ENCODE data around the gene LPIN1.
"Not testable (repeated sequence)": the region's sequence is repeated elsewhere in the genome, so short reads cannot be mapped to it uniquely, and the experiment has no call there.

Gene LPIN1

GRCh38 chr2:11757101-11757500, 10.7 kb downstream of the LPIN1 start:
- no peak for TF ChIP-seq CTCF (IDR thresholded peaks at IDR 0.05; ENCODE audit: borderline replicate concordance, insufficient read depth, low read depth, low read length)
- no peak overlapping the region for H3K4me3 ChIP-seq (ENCODE audit: low read depth, low read length)

- no peak overlapping the region for H3K4me3 ChIP-seq (ENCODE audit: low read depth, low read length)
- TF ChIP-seq CTCF (IDR thresholded peaks at IDR 0.05; ENCODE audit: borderline replicate concordance, insufficient read depth, low read depth, low read length): no peak
Observed at GRCh38 chr2:11758187-11758586, 11.8 kb downstream of the LPIN1 start.

GRCh38 chr2:11758647-11759046, 12.2 kb downstream of the LPIN1 start:
- TF ChIP-seq CTCF (IDR thresholded peaks at IDR 0.05; ENCODE audit: borderline replicate concordance, insufficient read depth, low read depth, low read length): no peak
- no peak overlapping the region for H3K4me3 ChIP-seq (ENCODE audit: low read depth, low read length)

GRCh38 chr2:11759182-11759975, 12.9 kb downstream of the LPIN1 start:
- H3K4me3 ChIP-seq (ENCODE audit: low read depth, low read length): not testable (repeated sequence)

GRCh38 chr2:11761259-11761658, 14.8 kb downstream of the LPIN1 start:
- TF ChIP-seq CTCF (IDR thresholded peaks at IDR 0.05; ENCODE audit: borderline replicate concordance, insufficient read depth, low read depth, low read length): no peak
- no peak overlapping the region for H3K4me3 ChIP-seq (ENCODE audit: low read depth, low read length)

GRCh38 chr2:11762031-11762430, 15.6 kb downstream of the LPIN1 start:
- TF ChIP-seq CTCF (IDR thresholded peaks at IDR 0.05; ENCODE audit: borderline replicate concordance, insufficient read depth, low read depth, low read length): no peak

GRCh38 chr2:11762799-11763461, 16.5 kb downstream of the LPIN1 start:
- H3K4me3 ChIP-seq (ENCODE audit: low read depth, low read length): no peak overlapping the region
- no peak for TF ChIP-seq CTCF (IDR thresholded peaks at IDR 0.05; ENCODE audit: borderline replicate concordance, insufficient read depth, low read depth, low read length)

More at GRCh38 chr2:11762031-11762430, 15.6 kb downstream of the LPIN1 start:
- H3K4me3 ChIP-seq (ENCODE audit: low read depth, low read length): no peak overlapping the region

Measured in GM12875 (cell line).